PC-9 (cell line): ENCODE measurements around the gene MELK. TPM values are rescaled to one million over a fixed set of nuclear protein-coding genes. Genes with fewer than 3 reads are reported as not detected.

Experiments
- BruUV-seq: library from RNA; stranded (reverse); fragments of 400-500 nt; replicated peaks from 2 replicates; lab custom pipeline; 2021; lab: Mats Ljungman, UMichigan
- CTCF ChIA-PET: fragments of 300-600 bp; sonication (Branson Sonifier 250); formaldehyde crosslinking; loops from one replicate; lab custom pipeline; 2022; ENCODE audit warnings: antibody characterized with exemption; lab: Charles Lee
- POLR2A ChIA-PET: fragments of 300-600 bp; sonication (Branson Sonifier 250); formaldehyde crosslinking; loops from one replicate; lab custom pipeline; 2022; ENCODE audit warnings: antibody characterized with exemption; ENCODE audit not compliant: unreplicated experiment; lab: Charles Lee
- DNase-seq, 2 experiments: peaks; one replicate each; pipeline versions ENCODE4 v3.0.0 to v3.0.0-alpha.2; 2015 to 2022; ENCODE audit warnings: mixed read lengths in 1 of 2
- H2AFZ ChIP-seq: fragments of 200-600 bp; sonication (generic); 2 replicates; pipeline ENCODE4 v1.8.1; 2017; ENCODE audit warnings: antibody characterized with exemption
- H3F3A ChIP-seq: fragments of 200-600 bp; sonication (generic); 2 replicates; pipeline ENCODE4 v1.8.1; 2017; ENCODE audit warnings: antibody characterized with exemption, mild to moderate bottlenecking, low read depth; ENCODE audit not compliant: insufficient read depth
- H3K27ac ChIP-seq: fragments of 200-600 bp; sonication (generic); 2 replicates; pipeline ENCODE4 v1.6.1; 2016; ENCODE audit warnings: mixed run types
- H3K27me3 ChIP-seq: fragments of 200-600 bp; sonication (generic); 2 replicates; pipeline ENCODE4 v1.6.1; 2016; ENCODE audit warnings: low read depth, mixed run types; ENCODE audit not compliant: insufficient read depth
- H3K36me3 ChIP-seq: fragments of 200-600 bp; sonication (generic); 2 replicates; pipeline ENCODE4 v1.6.1; 2016; ENCODE audit warnings: low read depth, mixed run types
- H3K4me1 ChIP-seq: fragments of 200-600 bp; sonication (generic); replicated peaks from 2 replicates; pipeline ENCODE4 v1.6.1; 2016; ENCODE audit warnings: mixed run types; ENCODE audit not compliant: insufficient read depth
- H3K4me2 ChIP-seq: fragments of 200-600 bp; sonication (generic); 2 replicates; pipeline ENCODE4 v1.6.1; 2017; ENCODE audit warnings: mixed run types
- H3K4me3 ChIP-seq: fragments of 200-600 bp; sonication (generic); 2 replicates; pipeline ENCODE4 v1.6.1; 2016; ENCODE audit warnings: mixed run types
- H3K79me2 ChIP-seq: fragments of 200-600 bp; sonication (generic); 2 replicates; pipeline ENCODE4 v1.6.1; 2017; ENCODE audit warnings: low read depth, mixed run types
- H3K9me2 ChIP-seq: fragments of 200-600 bp; sonication (generic); 2 replicates; pipeline ENCODE4 v1.8.1; 2017; ENCODE audit warnings: mild to moderate bottlenecking; ENCODE audit not compliant: insufficient read depth
- H3K9me3 ChIP-seq: fragments of 200-600 bp; sonication (generic); 2 replicates; pipeline ENCODE4 v1.8.1; 2016; ENCODE audit warnings: low read depth; ENCODE audit not compliant: insufficient read depth
- H4K20me1 ChIP-seq: fragments of 200-600 bp; sonication (generic); 2 replicates; pipeline ENCODE4 v1.8.1; 2017; ENCODE audit not compliant: insufficient read depth
- CTCF ChIP-seq: fragments of 200-600 bp; sonication (generic); conservative IDR thresholded peaks from 2 replicates; pipeline ENCODE4 v1.6.1; 2017; ENCODE audit warnings: mixed run types, antibody characterized with exemption, mild to moderate bottlenecking, moderate library complexity
- EZH2 ChIP-seq: fragments of 200-600 bp; sonication (generic); IDR thresholded peaks from 2 replicates; pipeline ENCODE4 v1.8.0; 2017; ENCODE audit warnings: antibody characterized with exemption, low read depth
- intact Hi-C: fragments of 100-400 bp; cut with micrococcal nuclease; formaldehyde crosslinking; loops from one replicate; pipeline ENCODE4 v1.10.0; 2022; ENCODE audit not compliant: unreplicated experiment
- total RNA-seq: library from RNA; stranded (reverse); gene quantifications from 2 replicates; pipeline ENCODE4 v1.2.3, GENCODE V29; 2021

The MELK gene
- total RNA-seq, 1 experiment from 2014 or later: 48.1 TPM

GRCh38 chr9:36597412-36598178, 24.9 kb downstream of the MELK start:
- no TSS peak for BruUV-seq
- no peak overlapping the region for H3K4me3 ChIP-seq
- no peaks in the 10 kb centered on the region; the same call in 1 of the 2 replicates for H3F3A ChIP-seq
- H3K9me3 ChIP-seq: no peaks in the 10 kb centered on the region
- no peaks in the 10 kb centered on the region for H3K36me3 ChIP-seq
- H4K20me1 ChIP-seq: no peaks in the 10 kb centered on the region
- intact Hi-C loops: no loop called here
- no peaks in the 10 kb centered on the region for H3K79me2 ChIP-seq
- TF ChIP-seq EZH2 (no peak), CTCF (peak; percentile 66)
- H3K27me3 ChIP-seq: no peaks in the 10 kb centered on the region
- no peaks in the 10 kb centered on the region for H3K4me1 ChIP-seq
- no peak overlapping the region for H3K4me2 ChIP-seq
- DNase-seq: no peak
- H2AFZ ChIP-seq: no peak overlapping the region
- CTCF ChIA-PET: no interaction called here
- no peak overlapping the region for H3K27ac ChIP-seq
- POLR2A ChIA-PET: interaction anchor here (1.2 kb wide), 1 partner anchor 12 kb away, joined by 20 read pairs; no protein-coding TSS in a partner anchor
- H3K9me2 ChIP-seq: no peaks in the 10 kb centered on the region

- ChIA-PET CTCF (no interaction called here), POLR2A (interaction anchor here (0.6 to 1.2 kb wide), 2 partner anchors 13 to 493 kb away, joined by 3 to 20 read pairs; no protein-coding TSS in a partner anchor)
- Histone ChIP-seq H3K4me1 (no peaks in the 10 kb centered on the region), H3K4me2 (no peak overlapping the region), H2AFZ (no peak overlapping the region), H3K9me3 (no peaks in the 10 kb centered on the region), H3K9me2 (no peaks in the 10 kb centered on the region), H3K27me3 (no peaks in the 10 kb centered on the region), H3F3A (no peaks in the 10 kb centered on the region; the same call in 1 of the 2 replicates), H3K36me3 (no peaks in the 10 kb centered on the region), H3K4me3 (no peak overlapping the region), H3K79me2 (no peaks in the 10 kb centered on the region), H4K20me1 (no peaks in the 10 kb centered on the region), H3K27ac (no peak overlapping the region)
- no peak for TF ChIP-seq EZH2
- TF ChIP-seq CTCF: no peak
- intact Hi-C loops: no loop called here
- no TSS peak for BruUV-seq
- DNase-seq: no peak
These were observed 25.6 kb downstream of the MELK start for GRCh38 chr9:36598273-36598672.

GRCh38 chr9:36603006-36603405, 30.3 kb downstream of the MELK start:
- TF ChIP-seq EZH2 (no peak), CTCF (no peak)
- no peaks in the 10 kb centered on the region for H3K79me2 ChIP-seq
- peaks cover 4% of the 10 kb centered on the region; the same call in 1 of the 2 replicates for H3F3A ChIP-seq
- DNase-seq: no peak
- ChIA-PET POLR2A (no interaction called here), CTCF (no interaction called here)
- H4K20me1 ChIP-seq: no peaks in the 10 kb centered on the region
- no TSS peak for BruUV-seq
- H3K36me3 ChIP-seq: 0 out of 2 replicates have a peak, but pooled peaks cover 4% of the 10 kb centered on the region
- intact Hi-C loops: no loop called here
- no peaks in the 10 kb centered on the region for H3K9me2 ChIP-seq
- H3K27ac ChIP-seq: no peak overlapping the region
- H3K9me3 ChIP-seq: no peaks in the 10 kb centered on the region
- H2AFZ ChIP-seq: no peak overlapping the region
- no peaks in the 10 kb centered on the region for H3K4me1 ChIP-seq
- no peak overlapping the region for H3K4me2 ChIP-seq
- H3K4me3 ChIP-seq: no peak overlapping the region
- H3K27me3 ChIP-seq: no peaks in the 10 kb centered on the region
